Neural progenitor cell (in vitro differentiated cells): Measurements from ENCODE around the gene TGM2.

Experiments
- CTCF ChIP-seq: fragments of 200-600 bp; sonication (generic); IDR thresholded peaks from 2 replicates; pipeline ENCODE4 v1.5.1; 2017; ENCODE audit warnings: antibody characterized with exemption, mild to moderate bottlenecking
- EZH2 ChIP-seq: fragments of 200-600 bp; sonication (generic); IDR thresholded peaks from 2 replicates; pipeline ENCODE4 v1.6.1; 2017; ENCODE audit warnings: antibody characterized with exemption, mild to moderate bottlenecking, moderate library complexity

- no peak for TF ChIP-seq CTCF
- no peak for TF ChIP-seq EZH2
These were observed 66.1 kb downstream of the TGM2 start for GRCh38 chr20:38098952-38099351.
